ENCODE measurements around the gene C17orf50.
A peak's percentile ranks its signal among the peaks of the same experiment; 100 is the strongest.

C17orf50 gene

DNA sequence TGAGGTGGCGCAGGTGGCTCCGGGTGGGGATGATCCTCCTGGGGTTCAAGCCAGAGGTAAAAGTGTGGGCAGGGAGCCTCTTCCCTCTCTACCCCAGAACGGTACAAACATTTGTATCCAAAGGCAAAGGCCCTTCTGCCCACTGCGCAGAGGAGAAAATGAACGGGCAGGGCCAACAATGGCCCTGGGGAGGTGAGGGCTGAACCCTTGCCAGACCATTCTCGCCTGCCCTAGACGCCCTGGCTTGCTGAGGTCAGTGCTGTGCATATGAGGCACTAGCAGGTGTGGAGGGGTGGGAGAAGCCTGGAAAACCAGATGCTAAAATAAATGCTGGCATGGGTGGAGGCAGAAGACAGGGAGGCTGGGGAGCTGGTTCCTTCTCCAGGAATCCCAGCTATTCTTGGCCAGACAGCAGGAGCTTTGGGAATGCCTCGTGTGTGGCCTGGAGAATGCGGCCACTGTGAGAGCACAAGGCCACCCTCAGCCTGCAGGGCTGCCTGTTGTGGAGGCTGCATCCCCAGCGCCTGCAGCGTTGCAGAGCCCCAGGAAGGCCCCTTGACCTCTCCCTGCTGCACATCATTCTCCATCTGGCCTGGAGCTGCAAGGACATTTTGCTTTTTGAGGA, 4.5 kb downstream of the C17orf50 start:
- H3K4me3 ChIP-seq (ENCODE audit: low read depth, low read length), result no peak overlapping the region
- no peak for DNase-seq (ENCODE audit: low read depth)
- TF ChIP-seq, protein P1, sequence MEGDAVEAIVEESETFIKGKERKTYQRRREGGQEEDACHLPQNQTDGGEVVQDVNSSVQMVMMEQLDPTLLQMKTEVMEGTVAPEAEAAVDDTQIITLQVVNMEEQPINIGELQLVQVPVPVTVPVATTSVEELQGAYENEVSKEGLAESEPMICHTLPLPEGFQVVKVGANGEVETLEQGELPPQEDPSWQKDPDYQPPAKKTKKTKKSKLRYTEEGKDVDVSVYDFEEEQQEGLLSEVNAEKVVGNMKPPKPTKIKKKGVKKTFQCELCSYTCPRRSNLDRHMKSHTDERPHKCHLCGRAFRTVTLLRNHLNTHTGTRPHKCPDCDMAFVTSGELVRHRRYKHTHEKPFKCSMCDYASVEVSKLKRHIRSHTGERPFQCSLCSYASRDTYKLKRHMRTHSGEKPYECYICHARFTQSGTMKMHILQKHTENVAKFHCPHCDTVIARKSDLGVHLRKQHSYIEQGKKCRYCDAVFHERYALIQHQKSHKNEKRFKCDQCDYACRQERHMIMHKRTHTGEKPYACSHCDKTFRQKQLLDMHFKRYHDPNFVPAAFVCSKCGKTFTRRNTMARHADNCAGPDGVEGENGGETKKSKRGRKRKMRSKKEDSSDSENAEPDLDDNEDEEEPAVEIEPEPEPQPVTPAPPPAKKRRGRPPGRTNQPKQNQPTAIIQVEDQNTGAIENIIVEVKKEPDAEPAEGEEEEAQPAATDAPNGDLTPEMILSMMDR (IDR thresholded peaks at IDR 0.05; ENCODE audit: low read depth, low read length, missing control alignments), result no peak

DNA sequence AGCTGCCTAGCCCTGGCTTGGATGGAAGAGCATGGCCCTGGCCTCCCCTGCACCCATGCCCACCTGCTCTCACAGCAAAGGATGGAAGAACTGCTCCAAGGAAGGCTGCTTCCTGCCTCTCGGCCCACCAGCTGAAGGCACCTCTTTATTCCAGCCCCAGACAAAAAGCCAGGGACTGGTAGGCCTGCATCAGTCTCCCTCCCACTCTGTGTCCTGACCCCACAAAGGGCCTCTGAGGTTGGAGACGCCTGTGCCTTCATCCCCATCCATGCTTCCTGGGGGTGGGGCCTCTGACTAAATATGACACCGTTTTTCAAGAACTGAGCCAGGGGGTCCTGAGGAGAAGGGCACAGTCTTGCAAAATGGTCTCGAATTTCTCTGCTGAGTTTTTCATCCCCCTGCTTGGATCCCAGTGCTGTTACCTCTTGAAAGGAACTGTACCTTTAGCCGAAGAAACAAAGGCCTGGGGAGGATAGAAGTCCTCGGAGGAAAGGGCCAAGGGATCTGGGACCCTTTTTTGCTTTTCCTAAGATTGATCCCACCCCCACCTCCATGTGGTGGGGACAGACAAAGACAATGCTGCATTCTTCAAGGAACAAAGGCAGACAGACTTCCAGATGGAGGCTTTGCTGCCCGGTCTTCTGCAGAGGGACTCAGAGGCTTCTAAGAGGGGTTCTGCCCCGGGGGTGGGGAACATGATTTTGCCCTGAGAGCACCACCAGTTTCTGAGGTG, 5.2 kb downstream of the C17orf50 start:
- H3K4me3 ChIP-seq (ENCODE audit: low read depth, low read length), result no peak overlapping the region
- TF ChIP-seq, protein P1 (IDR thresholded peaks at IDR 0.05; ENCODE audit: low read depth, low read length, missing control alignments), result no peak
- no peak for DNase-seq (ENCODE audit: low read depth)

DNA sequence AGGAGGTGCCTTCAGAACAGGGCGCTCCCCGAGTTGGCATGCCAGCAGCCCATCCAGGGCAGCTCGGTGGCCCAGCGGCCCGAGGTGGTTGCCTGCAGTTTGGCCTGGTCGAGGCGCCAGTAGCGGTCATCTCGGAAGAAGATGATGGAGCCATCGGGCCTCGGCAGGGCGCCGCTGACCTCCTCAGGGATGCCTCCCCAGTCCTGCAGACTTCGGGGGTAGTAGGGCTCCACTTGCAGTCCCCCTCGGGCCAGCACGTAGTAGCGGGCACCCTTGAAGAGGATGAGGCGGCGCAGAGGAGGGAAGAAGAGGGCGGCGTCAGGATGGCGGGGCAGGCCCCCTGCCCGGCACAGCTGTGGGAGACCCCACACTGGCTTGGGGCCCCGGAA, 5.8 kb downstream of the C17orf50 start:
- TF ChIP-seq, protein P1 (IDR thresholded peaks at IDR 0.05; ENCODE audit: low read depth, low read length, missing control alignments), result no peak
- H3K4me3 ChIP-seq (ENCODE audit: low read depth, low read length), result no peak overlapping the region
- DNase-seq (ENCODE audit: low read depth), result no peak

DNA sequence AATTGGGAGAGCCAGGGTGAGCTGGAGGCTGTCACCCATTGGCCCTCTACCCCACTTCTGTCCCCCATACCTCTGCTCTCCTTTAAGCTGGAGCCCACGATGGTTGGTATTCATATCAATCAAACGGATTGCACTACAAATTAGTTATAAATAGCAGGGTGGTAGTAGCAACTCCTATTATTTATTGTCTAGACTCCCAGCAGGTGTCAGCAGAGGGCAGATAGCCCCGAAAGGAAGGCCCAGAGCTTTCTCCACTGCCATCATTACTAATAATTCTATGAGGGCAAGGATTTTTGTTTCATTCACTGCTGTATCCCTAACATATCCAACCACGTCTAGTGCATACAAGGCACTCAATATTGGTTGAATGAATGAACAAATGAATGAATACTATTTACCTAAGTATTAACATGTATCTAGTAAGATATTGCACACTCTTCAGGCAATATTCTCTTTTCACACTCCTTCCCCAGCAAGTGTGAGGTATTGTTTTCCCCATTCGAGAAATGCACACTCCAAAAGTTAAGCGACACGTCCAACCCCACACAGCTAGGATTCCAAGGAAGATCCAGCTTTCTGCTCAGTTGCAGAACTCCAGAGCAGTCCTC, 6.3 kb downstream of the C17orf50 start:
- DNase-seq (ENCODE audit: low read depth), result no peak
- no peak overlapping the region for H3K4me3 ChIP-seq (ENCODE audit: low read depth, low read length)
- TF ChIP-seq, protein P1 (IDR thresholded peaks at IDR 0.05; ENCODE audit: low read depth, low read length, missing control alignments), result peak; percentile 44

DNA sequence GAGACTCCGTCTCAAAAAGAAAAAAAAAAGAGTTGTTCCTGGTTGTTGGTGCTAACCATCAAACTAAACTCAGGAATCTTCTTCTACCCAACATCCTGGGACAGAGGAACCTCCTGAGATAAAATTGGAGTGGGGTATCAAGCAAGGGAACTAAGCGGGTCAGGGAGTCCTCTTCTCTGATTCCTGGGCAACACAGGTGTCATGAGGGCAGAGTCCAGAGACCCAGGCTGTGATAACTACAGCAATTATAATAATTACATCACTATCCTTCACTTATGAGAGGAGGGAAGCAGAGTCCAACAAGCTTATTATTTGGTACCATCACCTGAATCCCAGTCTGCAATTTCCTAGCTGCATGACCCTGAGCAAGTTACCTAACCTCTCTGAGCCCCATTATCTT, 8.1 kb downstream of the C17orf50 start:
- no peak for DNase-seq (ENCODE audit: low read depth)
- TF ChIP-seq, protein P1 (IDR thresholded peaks at IDR 0.05; ENCODE audit: low read depth, low read length, missing control alignments), result no peak
- H3K4me3 ChIP-seq (ENCODE audit: low read depth, low read length), result no peak overlapping the region

DNA sequence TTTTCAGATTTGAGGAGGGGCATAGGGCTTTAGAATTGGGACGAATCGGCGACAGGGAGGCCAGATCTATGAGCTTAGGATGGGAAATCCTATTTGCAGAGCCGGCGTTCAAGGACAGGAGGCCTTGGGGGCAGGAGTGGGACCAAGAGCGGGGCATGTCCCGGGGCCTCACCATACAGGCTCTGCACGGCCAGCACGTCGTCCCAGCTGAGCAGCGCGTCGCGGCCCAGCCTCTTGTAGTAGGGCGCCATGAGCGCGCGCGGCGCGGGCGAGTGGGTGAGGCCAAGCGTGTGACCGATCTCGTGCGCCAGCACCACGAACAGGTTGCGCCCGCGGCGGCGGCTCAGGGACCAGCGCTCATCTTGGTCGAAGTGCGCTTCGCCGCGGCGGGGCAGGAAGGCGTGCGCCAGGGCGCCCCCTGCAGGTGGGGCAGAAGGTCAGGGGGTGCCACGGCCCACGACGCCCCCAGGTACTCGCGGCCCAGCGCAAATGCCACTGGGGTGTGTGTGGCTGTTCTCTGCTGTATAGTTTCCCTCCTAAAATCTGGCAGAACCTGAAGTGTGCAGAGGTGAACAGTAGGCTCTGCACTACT, 9.3 kb downstream of the C17orf50 start:
- DNase-seq (ENCODE audit: low read depth), result no peak
- TF ChIP-seq, protein P1 (IDR thresholded peaks at IDR 0.05; ENCODE audit: low read depth, low read length, missing control alignments), result peak; percentile 28
- H3K4me3 ChIP-seq (ENCODE audit: low read depth, low read length), result no peak overlapping the region

All from GM12864 (cell line).